CD14-positive monocyte (primary cell): ENCODE data around the gene ELOB. TPM values are rescaled to one million over a fixed set of nuclear protein-coding genes. Genes with fewer than 3 reads are reported as not detected.
A peak's percentile ranks its signal among the peaks of the same experiment; 100 is the strongest.

Experiments
- DNase-seq, 3 donors: peaks; one replicate each; pipeline ENCODE4 v3.0.0-alpha.2; 2011 to 2022
- H2AFZ ChIP-seq: 2 replicates; pipeline ENCODE4 v1.6.0; 2012; ENCODE audit warnings: mild to moderate bottlenecking, low read depth, low read length, inconsistent platforms; ENCODE audit not compliant: insufficient read depth, poor library complexity, severe bottlenecking
- H3K27ac ChIP-seq, 2 donors: 1 replicate in 1 of 2; 2 replicates in 1 of 2; pipeline ENCODE4 v1.5.1; 2012 to 2013; ENCODE audit warnings: low read length in 2 of 2, control low read depth in 1 of 2, inconsistent platforms in 1 of 2, low read depth in 1 of 2, mild to moderate bottlenecking in 1 of 2
- H3K27me3 ChIP-seq, 2 donors: one replicate each; pipeline versions ENCODE4 v1.6.0 to v1.6.1; 2011 to 2013; ENCODE audit warnings: low read length in 2 of 2; ENCODE audit not compliant: control insufficient read depth in 2 of 2, insufficient read depth in 2 of 2
- H3K36me3 ChIP-seq, 2 donors: replicated peaks in 1 of 2; 1 replicate in 1 of 2; 2 replicates in 1 of 2; pipeline versions ENCODE4 v1.5.1 to v1.6.1; 2012 to 2013; ENCODE audit warnings: low read length in 2 of 2, control low read depth in 1 of 2, inconsistent platforms in 1 of 2, mild to moderate bottlenecking in 1 of 2; ENCODE audit not compliant: insufficient read depth in 2 of 2, control insufficient read depth in 1 of 2
- H3K4me1 ChIP-seq, 2 donors: 1 replicate in 1 of 2; 2 replicates in 1 of 2; pipeline versions ENCODE4 v1.5.1 to v1.6.1; 2012 to 2013; ENCODE audit warnings: low read length in 2 of 2, control low read depth in 1 of 2, inconsistent platforms in 1 of 2, mild to moderate bottlenecking in 1 of 2, moderate library complexity in 1 of 2; ENCODE audit not compliant: insufficient read depth in 2 of 2, control insufficient read depth in 1 of 2
- H3K4me2 ChIP-seq: replicated peaks from 2 replicates; pipeline ENCODE3; 2012; ENCODE audit warnings: low read length, moderate library complexity, mild to moderate bottlenecking; ENCODE audit not compliant: poor library complexity, severe bottlenecking; ENCODE audit errors: extremely low read depth
- H3K4me3 ChIP-seq, 3 experiments: fragments of 200-600 bp in 1 of 3; sonication (generic) in 1 of 3; replicated peaks in 1 of 3; 1 replicate in 2 of 3; 2 replicates in 1 of 3; pipeline ENCODE4 v1.5.1; 2011 to 2013; ENCODE audit warnings: low read length in 3 of 3, mild to moderate bottlenecking in 3 of 3, control low read depth in 2 of 3, low read depth in 2 of 3, inconsistent platforms in 1 of 3, moderate library complexity in 1 of 3
- H3K79me2 ChIP-seq: 2 replicates; pipeline ENCODE4 v1.6.0; 2012; ENCODE audit warnings: mild to moderate bottlenecking, control low read depth, inconsistent platforms, low read length, moderate library complexity; ENCODE audit not compliant: insufficient read depth
- H3K9ac ChIP-seq: 2 replicates; pipeline ENCODE4 v1.6.0; 2017; ENCODE audit warnings: low read length, mild to moderate bottlenecking; ENCODE audit not compliant: insufficient read depth, poor library complexity, severe bottlenecking
- H3K9me3 ChIP-seq, 2 donors: replicated peaks in 1 of 2; 1 replicate in 1 of 2; 2 replicates in 1 of 2; pipeline versions ENCODE4 v1.5.1 to v1.6.1; 2012 to 2013; ENCODE audit warnings: low read length in 2 of 2, control low read depth in 1 of 2; ENCODE audit not compliant: control insufficient read depth in 1 of 2, insufficient read depth in 1 of 2
- H4K20me1 ChIP-seq: 2 replicates; pipeline ENCODE4 v1.6.0; 2012; ENCODE audit warnings: mild to moderate bottlenecking, low read length, control low read depth, moderate library complexity; ENCODE audit not compliant: insufficient read depth
- H3K27ac Mint-ChIP-seq, 7 donors: one replicate each; pipeline ENCODE4 v1.8.0; 2020; ENCODE audit warnings: mild to moderate bottlenecking in 7 of 7, mixed read lengths in 7 of 7, moderate library complexity in 6 of 7, inconsistent platforms in 2 of 7
- H3K27me3 Mint-ChIP-seq, 3 donors: one replicate each; pipeline ENCODE4 v1.8.0; 2021 to 2022; ENCODE audit warnings: low read depth in 3 of 3, mild to moderate bottlenecking in 3 of 3, mixed read lengths in 3 of 3, moderate library complexity in 3 of 3, inconsistent platforms in 1 of 3
- H3K36me3 Mint-ChIP-seq, 2 donors: one replicate each; pipeline ENCODE4 v1.8.0; 2020; ENCODE audit warnings: mixed read lengths in 2 of 2, inconsistent platforms in 1 of 2, mild to moderate bottlenecking in 1 of 2
- H3K4me1 Mint-ChIP-seq: one replicate; pipeline ENCODE4 v1.8.0; 2020; ENCODE audit warnings: mild to moderate bottlenecking, mixed read lengths
- H3K4me3 Mint-ChIP-seq, 2 donors: one replicate each; pipeline ENCODE4 v1.8.0; 2020; ENCODE audit warnings: mild to moderate bottlenecking in 2 of 2, mixed read lengths in 2 of 2, moderate library complexity in 1 of 2
- H3K9me3 Mint-ChIP-seq, 7 donors: one replicate each; pipeline ENCODE4 v1.8.0; 2020 to 2022; ENCODE audit warnings: mixed read lengths in 7 of 7, mild to moderate bottlenecking in 6 of 7, moderate library complexity in 6 of 7, inconsistent platforms in 2 of 7
- CTCF ChIP-seq: fragments of 200-600 bp; IDR thresholded peaks from one replicate; pipeline ENCODE4 v1.8.0; 2022; ENCODE audit warnings: antibody characterized with exemption, mild to moderate bottlenecking
- WGBS: methylation state at CpG from one replicate; pipeline ENCODE4 v1.1.5; 2013; ENCODE audit warnings: missing lambda C conversion rate; ENCODE audit not compliant: insufficient coverage; 5-methylcytosine and 5-hydroxymethylcytosine counted together
- intact Hi-C, 2 donors: fragments of 100-400 bp; cut with micrococcal nuclease; formaldehyde crosslinking; loops; one replicate each; pipeline versions ENCODE4 v1.15.0 to v1.15.1; 2023
- polyA plus RNA-seq, 3 donors: library from polyadenylated mRNA; depleted of rRNA in 1 of 3; unstranded in 2 of 3; stranded (reverse) in 1 of 3; fragments of 300-500 nt in 2 of 3; fragments of >200 nt in 1 of 3; fragmentation: Illumina TruSeq in 2 of 3; gene quantifications; 1 replicate in 2 of 3; 2 replicates in 1 of 3; pipeline ENCODE4 v1.2.3, GENCODE V29; 2012 to 2021

Gene ELOB
- polyA plus RNA-seq, 3 donors: 150 to 405 (median 363) TPM

GRCh38 chr16:2778630-2778958 is 1.5 kb upstream of the ELOB start:
- Histone ChIP-seq H3K4me3 (peak overlapping the region in 1 of 3 experiments; percentile 98), H3K9me3 (no peaks in the 10 kb centered on the region), H3K4me1 (peaks cover 32 to 37% of the 10 kb centered on the region in 2 donors), H4K20me1 (peaks cover 30% of the 10 kb centered on the region), H3K36me3 (peaks cover 11 to 15% of the 10 kb centered on the region in 2 donors), H3K79me2 (peaks cover 41% of the 10 kb centered on the region), H3K4me2 (peak overlapping the region; percentile 94), H3K27ac (peak overlapping the region in 1 of 2 donors; percentile 99), H3K9ac (peak overlapping the region; percentile 100), H2AFZ (peak overlapping the region; percentile 96), H3K27me3 (no peaks in the 10 kb centered on the region)
- no peak for DNase-seq
- Mint-ChIP-seq H3K36me3 (peaks cover 17 to 25% of the 10 kb centered on the region in 2 donors), H3K9me3 (peaks cover 0 to 3% (median 0%) of the 10 kb centered on the region in 7 donors), H3K4me3 (peak overlapping the region; percentile 91 to 97), H3K27ac (peak overlapping the region in 6 of 7 donors; percentile 54 to 98 (median 96)), H3K4me1 (peaks cover 37% of the 10 kb centered on the region), H3K27me3 (peaks cover 0 to 16% (median 8%) of the 10 kb centered on the region in 3 donors)
- intact Hi-C loops: loop anchor here in 1 of 2 donors (1.0 to 5.0 kb wide), 2 partner anchors 8 to 244 kb away; partner anchors contain the start of genes HCFC1R1, THOC6 and TNFRSF12A
- WGBS: 89% methylated on average over 6 of the region's 12 CpGs
- no peak for TF ChIP-seq CTCF

GRCh38 chr16:2777903-2778629 is 986 bp upstream of the ELOB start:
- WGBS: 2% methylated on average over 17 of the region's 27 CpGs
- H3K4me1 ChIP-seq: peaks cover 32 to 37% of the 10 kb centered on the region in 2 donors
- Mint-ChIP-seq H3K36me3 (peaks cover 21 to 30% of the 10 kb centered on the region in 2 donors), H3K9me3 (peaks cover 0 to 3% (median 0%) of the 10 kb centered on the region in 7 donors), H3K27ac (peak overlapping the region; percentile 93 to 98 (median 96)), H3K4me3 (peak overlapping the region; percentile 91 to 97), H3K4me1 (peaks cover 37% of the 10 kb centered on the region), H3K27me3 (peaks cover 0 to 14% (median 6%) of the 10 kb centered on the region in 3 donors)
- no peak for TF ChIP-seq CTCF
- no peaks in the 10 kb centered on the region for H3K9me3 ChIP-seq
- H3K27me3 ChIP-seq: no peaks in the 10 kb centered on the region
- peaks cover 41% of the 10 kb centered on the region for H3K79me2 ChIP-seq
- H2AFZ ChIP-seq: peak overlapping the region; percentile 96
- peak overlapping the region; percentile 92 to 99 for H3K27ac ChIP-seq
- peak overlapping the region; percentile 94 for H3K4me2 ChIP-seq
- no peak for DNase-seq
- peak overlapping the region; percentile 100 for H3K9ac ChIP-seq
- H4K20me1 ChIP-seq: peaks cover 35% of the 10 kb centered on the region
- peaks cover 15 to 20% of the 10 kb centered on the region in 2 donors for H3K36me3 ChIP-seq
- peak overlapping the region; percentile 73 to 98 (median 97) for H3K4me3 ChIP-seq
- intact Hi-C loops: loop anchor here in 1 of 2 donors (1.0 to 5.0 kb wide), 2 partner anchors 8 to 244 kb away; partner anchors contain the start of genes HCFC1R1, THOC6 and TNFRSF12A
